ENCODE results near the gene TAS2R13. TPM values are rescaled to one million over a fixed set of nuclear protein-coding genes. Genes with fewer than 3 reads are reported as not detected.

The TAS2R13 gene
- total RNA-seq, 2 experiments from 2014 or later = 0.31 to 0.36 TPM

DNA sequence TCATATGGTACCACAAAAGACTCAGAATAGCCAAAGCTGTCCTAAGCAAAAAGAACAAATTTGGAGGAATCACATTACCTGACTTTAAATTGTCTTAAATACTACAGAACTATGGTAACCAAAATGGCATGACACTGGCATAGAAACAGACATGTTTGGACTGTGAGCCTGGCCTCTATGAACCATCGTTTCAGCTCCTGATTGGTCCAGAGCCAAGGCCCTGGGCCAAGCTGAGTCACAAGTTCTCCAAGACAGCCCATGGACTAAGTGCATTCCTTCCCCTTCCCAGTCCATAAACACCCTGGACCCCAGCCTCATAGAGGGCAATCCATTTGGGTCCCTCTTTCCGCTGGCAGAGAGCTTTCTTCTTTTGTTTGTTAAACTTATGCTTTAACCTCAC is 48.0 kb downstream of the TAS2R13 start:
- ATAC-seq = no peak
- intact Hi-C loops (cut with micrococcal nuclease) = no loop called here
- no peak overlapping the region for H3K4me3 Mint-ChIP-seq
- peaks cover 42% of the 10 kb centered on the region for H3K9me3 Mint-ChIP-seq
- H3K4me1 Mint-ChIP-seq (ENCODE audit: low read depth) = no peaks in the 10 kb centered on the region
- ChIA-PET POLR2A (no interaction called here), CTCF (no interaction called here)
- H3K27ac Mint-ChIP-seq = no peak overlapping the region
- H3K27me3 Mint-ChIP-seq = no peaks in the 10 kb centered on the region
- peaks cover 61% of the 10 kb centered on the region for H3K36me3 Mint-ChIP-seq (ENCODE audit: low read depth)
- TF ChIP-seq, protein P1, sequence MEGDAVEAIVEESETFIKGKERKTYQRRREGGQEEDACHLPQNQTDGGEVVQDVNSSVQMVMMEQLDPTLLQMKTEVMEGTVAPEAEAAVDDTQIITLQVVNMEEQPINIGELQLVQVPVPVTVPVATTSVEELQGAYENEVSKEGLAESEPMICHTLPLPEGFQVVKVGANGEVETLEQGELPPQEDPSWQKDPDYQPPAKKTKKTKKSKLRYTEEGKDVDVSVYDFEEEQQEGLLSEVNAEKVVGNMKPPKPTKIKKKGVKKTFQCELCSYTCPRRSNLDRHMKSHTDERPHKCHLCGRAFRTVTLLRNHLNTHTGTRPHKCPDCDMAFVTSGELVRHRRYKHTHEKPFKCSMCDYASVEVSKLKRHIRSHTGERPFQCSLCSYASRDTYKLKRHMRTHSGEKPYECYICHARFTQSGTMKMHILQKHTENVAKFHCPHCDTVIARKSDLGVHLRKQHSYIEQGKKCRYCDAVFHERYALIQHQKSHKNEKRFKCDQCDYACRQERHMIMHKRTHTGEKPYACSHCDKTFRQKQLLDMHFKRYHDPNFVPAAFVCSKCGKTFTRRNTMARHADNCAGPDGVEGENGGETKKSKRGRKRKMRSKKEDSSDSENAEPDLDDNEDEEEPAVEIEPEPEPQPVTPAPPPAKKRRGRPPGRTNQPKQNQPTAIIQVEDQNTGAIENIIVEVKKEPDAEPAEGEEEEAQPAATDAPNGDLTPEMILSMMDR (IDR thresholded peaks at IDR 0.05) = no peak
- DNase-seq = no peak

Other genes starting within 250 kb of the TAS2R13 start
- 1 to 10 TPM in 1 of 2 experiments, under 1 TPM in 1; 0.70 to 1.1 TPM for gene STYK1, start 235.5 kb downstream of the TAS2R13 start, total RNA-seq
- gene YBX3, start 186.2 kb downstream of the TAS2R13 start, total RNA-seq = 100 to 1,000 TPM; 258 to 273 TPM
- not detected for gene TAS2R7, start 106.9 kb downstream of the TAS2R13 start, total RNA-seq
- not detected for gene TAS2R8, start 102.3 kb downstream of the TAS2R13 start, total RNA-seq
- not detected for gene TAS2R9, start 99.4 kb downstream of the TAS2R13 start, total RNA-seq
- not detected for gene TAS2R10, start 83.2 kb downstream of the TAS2R13 start, total RNA-seq
- 1 to 10 TPM in 1 of 2 experiments, under 1 TPM in 1; 0.69 to 3.2 TPM for gene PRR4, start 60.1 kb downstream of the TAS2R13 start, total RNA-seq
- 10 to 100 TPM in 1 of 2 experiments, 1 to 10 TPM in 1; 8.1 to 12.0 TPM for gene PRH1, start 25.3 kb downstream of the TAS2R13 start, total RNA-seq
- not detected for gene PRH2, start 19.7 kb upstream of the TAS2R13 start, total RNA-seq
- gene TAS2R14, start 29.7 kb upstream of the TAS2R13 start, total RNA-seq = 1 to 10 TPM in 1 of 2 experiments, under 1 TPM in 1; 0.97 to 1.0 TPM
- gene TAS2R50, start 77.3 kb upstream of the TAS2R13 start, total RNA-seq = under 1 TPM in 1 of 2 experiments, not detected in 1; 0.63 TPM
- gene TAS2R20, start 88.7 kb upstream of the TAS2R13 start, total RNA-seq = 1 to 10 TPM in 1 of 2 experiments, under 1 TPM in 1; 0.81 to 1.6 TPM
- 1 to 10 TPM; 1.4 to 1.5 TPM for gene TAS2R19, start 113.1 kb upstream of the TAS2R13 start, total RNA-seq
- gene TAS2R31, start 121.8 kb upstream of the TAS2R13 start, total RNA-seq = 1 to 10 TPM; 1.2 to 1.5 TPM
- 1 to 10 TPM in 1 of 2 experiments, under 1 TPM in 1; 0.45 to 1.3 TPM for gene TAS2R46, start 152.7 kb upstream of the TAS2R13 start, total RNA-seq
- gene TAS2R43, start 182.8 kb upstream of the TAS2R13 start, total RNA-seq = under 1 TPM; 0.31 to 0.34 TPM
- 1 to 10 TPM; 1.4 to 2.3 TPM for gene TAS2R30, start 225.1 kb upstream of the TAS2R13 start, total RNA-seq